Measurements from ENCODE around the gene CCDC122.

CCDC122 gene

DNA sequence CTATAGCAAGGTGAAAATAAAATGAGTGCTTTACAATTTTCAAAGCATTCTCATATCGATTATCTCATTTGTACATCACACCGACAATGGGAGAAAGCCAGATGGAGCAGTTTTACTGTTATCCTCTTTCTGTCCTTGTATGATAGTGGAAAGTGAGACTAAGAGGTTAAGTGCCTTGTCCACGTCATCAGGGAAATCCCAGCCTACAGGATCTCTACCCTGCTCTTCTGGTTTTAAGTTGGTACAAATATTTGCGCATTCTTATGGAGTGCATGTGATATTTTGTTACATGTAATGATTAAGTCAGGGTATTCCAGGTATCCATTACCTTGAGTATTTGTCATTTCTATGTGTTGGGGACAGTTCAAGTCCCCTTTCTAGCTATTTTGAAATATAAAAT is 80.3 kb downstream of the CCDC122 start:
- no peak for DNase-seq

DNA sequence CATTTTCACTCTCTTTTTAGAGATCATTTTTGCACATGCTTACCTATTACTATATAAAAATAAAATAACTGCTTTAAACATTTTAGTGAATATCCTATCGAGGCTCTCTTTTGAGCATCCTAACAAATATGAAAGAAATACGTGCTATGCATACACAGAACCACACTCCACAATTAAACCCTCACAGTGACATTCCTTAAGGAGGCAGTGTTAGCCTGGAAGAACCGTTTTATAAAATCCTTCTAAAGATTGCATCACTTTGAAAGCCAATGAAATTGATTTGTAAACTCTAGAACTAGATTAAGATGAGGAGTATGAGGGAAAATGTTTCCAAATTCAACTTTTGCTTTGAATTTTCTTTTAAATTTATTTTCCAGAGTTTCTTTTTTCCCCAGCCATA is 81.7 kb downstream of the CCDC122 start:
- no peak for DNase-seq

DNA sequence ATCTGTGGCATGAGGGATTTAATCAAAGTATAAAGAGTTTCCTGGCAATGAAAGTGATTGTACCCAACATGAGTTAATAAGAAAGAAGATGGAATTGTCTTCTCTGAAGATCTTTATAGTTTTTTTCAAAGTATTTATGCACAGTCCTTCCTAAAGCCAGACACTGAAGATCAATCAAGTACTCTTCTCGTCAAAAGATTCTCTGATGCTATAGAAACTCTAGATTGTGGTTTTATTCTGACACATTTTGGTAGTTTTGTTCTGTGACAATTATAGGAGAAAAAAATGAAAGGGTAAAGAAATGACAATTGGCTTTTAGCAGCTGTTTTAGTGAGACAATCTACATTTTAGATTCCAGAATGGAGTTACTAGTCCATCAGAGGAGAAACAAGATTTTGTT is 82.4 kb downstream of the CCDC122 start:
- DNase-seq, result no peak

DNA sequence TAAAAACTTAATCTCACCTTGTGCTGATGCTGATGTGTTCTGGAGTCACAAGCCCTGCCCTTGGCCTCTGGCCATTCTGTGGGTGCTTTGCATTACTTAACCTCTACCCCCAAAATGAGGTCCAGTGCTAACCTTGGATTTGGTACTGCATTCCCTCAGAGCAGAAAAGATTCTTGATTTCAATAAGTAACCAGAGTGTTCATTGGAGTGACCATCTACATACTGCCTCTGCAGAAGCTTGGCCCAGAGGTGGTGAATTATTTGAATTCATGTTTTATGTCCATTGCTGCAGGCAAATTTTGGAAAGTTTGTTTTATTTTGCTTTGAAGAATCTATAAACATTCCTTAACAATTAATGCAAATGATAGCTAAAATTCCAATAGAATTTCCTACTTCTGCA is 85.1 kb downstream of the CCDC122 start:
- DNase-seq, result no peak

DNA sequence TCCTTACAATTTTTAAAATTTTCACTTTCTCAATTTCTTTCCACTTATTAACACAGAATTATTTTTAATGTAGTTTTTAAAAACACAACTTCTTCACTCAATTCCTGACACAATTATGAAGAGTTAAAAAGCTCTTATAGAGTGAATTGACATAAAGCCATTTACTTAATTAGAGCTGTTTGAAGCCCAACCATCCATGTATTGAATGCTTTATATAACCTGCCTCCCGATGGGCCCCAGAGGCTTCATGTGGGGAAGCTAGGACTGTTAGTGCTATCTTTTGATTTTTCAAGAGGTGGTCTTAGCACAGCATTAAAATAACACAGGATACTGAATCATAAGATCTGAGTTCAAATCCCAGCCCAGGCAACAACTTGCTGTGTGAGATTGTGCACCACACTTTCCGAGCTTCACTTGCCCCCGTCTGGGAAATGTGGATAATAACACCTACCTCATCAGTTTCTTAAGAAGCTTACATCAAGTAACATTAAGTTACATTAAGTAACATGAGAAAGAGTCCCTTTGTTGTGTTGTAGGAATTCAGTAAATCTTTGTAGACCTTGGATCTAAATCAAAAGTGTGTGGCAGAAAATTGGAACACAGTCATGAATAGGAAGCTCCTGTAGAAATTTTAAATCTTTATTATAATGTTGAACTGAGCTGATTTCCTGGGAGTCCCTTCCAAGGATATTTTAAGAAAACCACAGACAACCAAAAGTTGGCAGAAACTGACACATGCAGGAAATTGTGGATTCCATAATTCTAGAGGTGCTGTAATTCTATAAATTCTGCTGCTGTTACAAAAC is 87.3 kb downstream of the CCDC122 start:
- no peak for DNase-seq

DNA sequence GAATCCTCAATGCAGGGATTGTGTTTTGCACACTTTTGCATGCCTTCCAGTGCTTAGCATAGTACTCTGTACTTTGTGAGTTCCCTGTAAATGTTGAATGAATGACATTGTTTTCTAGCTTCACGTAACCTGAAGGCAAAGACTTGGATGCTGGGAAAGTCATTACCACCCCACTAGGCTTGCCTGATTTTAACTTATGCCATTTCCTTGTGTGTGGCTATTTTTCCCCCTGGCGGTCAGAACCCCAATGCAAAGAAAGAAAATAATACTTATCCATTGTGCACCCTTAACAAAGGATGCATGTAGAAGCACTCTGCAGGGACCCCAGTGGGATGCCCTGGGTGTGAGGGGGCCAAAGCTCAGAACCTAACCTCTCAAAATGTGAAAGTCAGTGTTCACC is 91.5 kb downstream of the CCDC122 start:
- DNase-seq, result no peak

DNA sequence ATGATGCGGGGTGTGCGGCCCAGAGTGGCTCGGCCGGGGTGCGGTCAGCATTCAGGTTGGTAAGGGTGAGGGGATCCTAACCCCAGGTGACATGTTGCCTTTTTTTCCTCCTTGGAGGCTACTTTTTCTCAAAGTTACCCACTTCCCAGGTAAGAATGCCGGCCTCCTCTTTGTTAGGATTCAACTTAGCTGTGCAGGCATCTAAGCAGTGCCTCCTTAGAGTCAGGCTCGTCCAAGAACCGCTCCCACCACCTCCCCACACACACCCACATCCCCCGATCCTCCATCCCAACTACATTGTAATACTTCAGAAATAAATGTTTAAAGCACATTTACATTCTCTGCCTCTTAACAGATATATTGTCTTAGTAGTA is 92.0 kb downstream of the CCDC122 start:
- DNase-seq, result no peak

DNA sequence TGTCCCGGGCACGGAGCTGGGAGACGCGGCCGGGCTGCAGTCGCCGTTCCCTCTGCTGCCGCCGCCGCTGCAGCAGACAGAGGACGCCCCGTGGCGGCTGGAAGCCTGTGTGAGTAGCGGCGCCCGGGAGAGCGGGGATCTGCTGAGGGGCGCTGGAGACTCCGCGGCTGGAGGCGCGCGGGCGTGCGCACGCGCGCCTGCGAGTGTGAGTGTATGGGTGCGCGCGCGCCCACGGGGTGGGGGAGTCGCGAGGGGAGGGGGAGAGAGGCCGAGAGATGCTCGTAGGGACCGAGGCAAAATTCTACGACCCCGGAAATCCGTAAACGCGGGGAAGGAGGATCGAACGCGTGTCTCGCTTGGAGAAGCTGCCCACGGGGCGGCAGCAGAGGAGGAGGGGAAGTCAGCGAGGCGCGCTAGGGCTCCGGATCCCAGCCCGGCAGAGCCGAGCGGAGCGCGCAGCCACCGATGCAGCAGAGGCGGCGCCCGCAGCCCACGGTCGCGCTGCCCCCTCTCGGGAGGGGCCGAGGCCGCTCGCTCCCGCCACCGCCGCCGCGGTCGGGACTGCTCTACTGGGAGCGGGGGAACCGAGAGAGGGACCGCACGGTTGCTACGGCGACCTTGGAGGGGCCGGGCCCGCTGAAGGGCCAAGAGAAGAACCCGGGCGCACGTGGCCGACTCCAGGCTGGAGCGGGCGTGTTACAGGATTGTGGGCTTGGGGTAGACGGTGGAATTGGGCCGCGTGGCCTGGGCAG is 92.6 kb downstream of the CCDC122 start, which contains the start of gene ENOX1:
Gene ENOX1, minus strand, starts transcription at position 207 of the 752 bp plus-strand sequence.
- DNase-seq, result peak; percentile 86

DNA sequence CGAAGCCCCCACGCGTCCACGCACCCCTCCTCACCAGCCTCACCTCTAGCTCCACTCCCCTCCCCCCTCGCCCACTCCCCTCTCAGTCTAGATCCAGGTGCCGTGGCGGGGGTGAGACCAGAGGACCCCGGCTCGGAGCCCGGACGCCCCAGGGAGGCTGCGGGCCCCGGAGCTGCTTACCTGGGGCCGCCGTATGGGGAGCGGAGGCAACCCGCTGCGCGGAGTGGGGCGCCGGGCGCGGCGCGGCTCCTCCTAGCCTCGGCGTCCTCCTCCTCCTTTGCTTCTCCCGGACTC is 93.1 kb downstream of the CCDC122 start:
- no peak for DNase-seq
